Measurements from ENCODE around the gene PLK5.
"Not testable (repeated sequence)": the region's sequence is repeated elsewhere in the genome, so short reads cannot be mapped to it uniquely, and the experiment has no call there.

The PLK5 gene

DNA sequence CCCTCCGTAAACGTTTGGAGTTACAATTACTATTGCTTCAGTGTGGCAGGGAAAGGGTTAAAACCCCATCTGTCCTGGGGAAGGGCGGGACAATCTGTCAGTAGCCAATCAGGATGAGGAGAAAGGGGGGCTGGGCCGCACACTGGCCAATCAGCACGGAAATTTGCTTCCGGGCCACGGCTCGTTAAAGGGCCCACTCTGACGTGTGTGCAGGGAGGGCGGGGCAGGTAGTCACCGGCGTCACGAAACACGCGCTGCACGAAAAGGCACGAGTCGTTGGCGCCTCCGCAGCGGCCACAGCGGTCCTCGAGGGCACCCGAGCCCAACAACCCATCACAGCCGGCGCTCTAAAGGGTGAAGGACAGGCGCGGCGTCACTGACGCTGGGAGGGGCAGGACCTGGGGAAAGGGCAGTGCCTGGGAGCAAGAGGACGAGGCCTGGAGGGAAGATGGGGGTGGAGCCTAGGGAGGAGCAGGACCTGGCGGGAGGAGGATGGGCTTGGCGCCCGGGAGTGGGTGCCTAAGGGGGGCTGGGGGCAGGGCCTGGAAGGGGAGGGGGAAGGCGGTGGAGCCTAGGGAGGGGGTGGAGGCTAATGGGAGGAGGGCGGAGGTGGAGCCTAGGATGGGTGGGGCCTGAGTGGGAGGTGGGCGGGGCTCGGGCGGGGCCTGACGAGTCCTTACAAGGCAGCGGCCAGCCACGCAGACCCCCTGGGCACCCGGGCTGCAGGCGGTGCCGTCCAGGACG, 15.9 kb upstream of the PLK5 start:
- DNase-seq: peak; percentile 39 to 98 (median 90)

DNA sequence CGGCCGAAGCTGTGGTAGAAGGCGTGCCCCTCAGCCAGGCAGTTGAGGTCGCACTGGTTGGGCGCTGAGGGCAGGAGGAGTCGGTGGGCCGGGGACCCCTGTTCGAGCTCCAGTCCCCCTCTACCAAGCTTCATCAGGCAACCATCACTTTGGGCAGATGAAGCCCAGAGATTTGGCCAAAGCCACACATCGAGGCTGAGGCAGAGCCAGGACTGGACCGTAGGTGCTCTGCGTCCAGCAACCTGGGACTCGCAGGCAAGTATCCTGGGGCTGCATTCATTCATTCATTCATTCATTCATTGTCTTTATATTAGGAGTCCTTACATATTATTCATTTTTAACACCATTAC, 15.4 kb upstream of the PLK5 start:
- no peak for DNase-seq

DNA sequence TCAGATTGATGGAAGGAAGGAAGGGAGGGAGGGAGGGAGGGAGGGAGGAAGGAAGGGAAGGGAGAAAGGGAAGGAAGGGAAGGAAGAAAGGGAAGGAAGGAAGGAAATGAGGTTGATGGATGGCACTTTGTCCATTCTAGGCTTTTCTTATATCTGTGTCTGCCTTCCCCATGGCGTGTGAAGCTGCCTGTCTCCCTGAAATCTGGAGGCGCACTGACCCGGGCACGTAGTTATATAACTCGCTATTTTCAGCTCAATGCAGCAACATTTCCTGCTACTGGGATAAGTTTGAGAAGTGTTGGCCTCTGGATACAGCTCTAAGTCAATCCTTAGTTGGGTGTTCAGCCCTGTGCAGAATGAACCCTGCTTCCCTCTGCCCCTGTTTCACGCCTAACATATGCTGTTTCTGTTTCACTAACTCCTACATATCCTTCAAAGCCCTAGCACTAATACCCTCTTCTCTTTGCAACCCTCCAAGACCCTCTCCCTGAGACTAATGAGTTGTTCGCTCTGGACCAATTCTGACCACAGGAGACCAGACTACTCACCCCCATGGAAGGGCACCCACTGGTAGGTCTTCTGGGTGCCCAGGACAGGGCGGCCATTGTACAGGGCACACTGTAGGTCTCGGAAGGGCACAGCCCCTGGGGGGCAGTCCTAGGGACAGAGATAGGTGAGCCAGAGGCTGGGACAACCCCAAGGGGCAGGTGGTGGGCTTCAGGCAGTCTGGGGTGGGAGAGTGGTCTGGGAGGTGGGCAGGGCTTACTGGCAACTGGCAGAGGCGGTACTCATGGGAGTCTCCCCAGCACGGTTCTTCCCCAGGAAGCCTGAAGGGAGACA, 14.1 kb upstream of the PLK5 start:
- no peak for DNase-seq

DNA sequence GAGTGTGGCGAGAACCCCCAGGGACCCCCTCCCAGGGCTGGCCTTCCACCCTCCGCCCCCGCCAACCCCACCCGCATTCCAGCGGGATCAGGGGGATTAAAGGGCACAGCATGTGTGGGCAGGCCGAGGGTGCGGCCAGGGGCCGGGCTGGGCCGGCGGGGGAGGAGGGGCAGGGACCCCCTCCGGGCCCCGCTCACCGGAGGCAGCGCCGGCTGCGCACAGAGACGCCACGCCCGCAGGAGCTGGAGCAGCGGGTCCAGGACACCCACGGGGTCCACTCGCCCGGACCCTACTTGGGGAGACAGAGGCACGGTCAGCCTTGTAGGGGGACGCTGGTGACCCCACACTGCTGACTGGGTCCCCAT, 13.5 kb upstream of the PLK5 start:
- DNase-seq: no peak

DNA sequence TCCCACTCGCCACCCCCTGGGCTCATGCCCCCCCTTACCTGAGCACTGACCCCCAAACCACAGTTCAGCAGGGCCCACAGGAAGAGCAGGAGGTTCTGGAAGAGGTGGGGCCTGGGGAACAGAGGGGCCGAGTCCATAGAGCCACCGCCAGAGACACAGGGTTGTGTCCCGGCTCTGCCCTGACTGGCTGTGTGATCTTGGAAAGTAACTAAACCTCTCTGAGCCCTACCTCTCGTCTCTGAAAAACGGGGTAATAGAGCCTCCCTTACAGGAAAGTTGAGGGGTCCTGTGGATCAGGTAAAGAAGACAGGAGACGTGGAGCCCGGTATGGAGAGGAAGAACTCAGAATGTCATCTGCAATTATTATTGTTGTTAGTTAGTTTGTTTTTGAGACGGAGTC, 13.1 kb upstream of the PLK5 start:
- no peak for DNase-seq

DNA sequence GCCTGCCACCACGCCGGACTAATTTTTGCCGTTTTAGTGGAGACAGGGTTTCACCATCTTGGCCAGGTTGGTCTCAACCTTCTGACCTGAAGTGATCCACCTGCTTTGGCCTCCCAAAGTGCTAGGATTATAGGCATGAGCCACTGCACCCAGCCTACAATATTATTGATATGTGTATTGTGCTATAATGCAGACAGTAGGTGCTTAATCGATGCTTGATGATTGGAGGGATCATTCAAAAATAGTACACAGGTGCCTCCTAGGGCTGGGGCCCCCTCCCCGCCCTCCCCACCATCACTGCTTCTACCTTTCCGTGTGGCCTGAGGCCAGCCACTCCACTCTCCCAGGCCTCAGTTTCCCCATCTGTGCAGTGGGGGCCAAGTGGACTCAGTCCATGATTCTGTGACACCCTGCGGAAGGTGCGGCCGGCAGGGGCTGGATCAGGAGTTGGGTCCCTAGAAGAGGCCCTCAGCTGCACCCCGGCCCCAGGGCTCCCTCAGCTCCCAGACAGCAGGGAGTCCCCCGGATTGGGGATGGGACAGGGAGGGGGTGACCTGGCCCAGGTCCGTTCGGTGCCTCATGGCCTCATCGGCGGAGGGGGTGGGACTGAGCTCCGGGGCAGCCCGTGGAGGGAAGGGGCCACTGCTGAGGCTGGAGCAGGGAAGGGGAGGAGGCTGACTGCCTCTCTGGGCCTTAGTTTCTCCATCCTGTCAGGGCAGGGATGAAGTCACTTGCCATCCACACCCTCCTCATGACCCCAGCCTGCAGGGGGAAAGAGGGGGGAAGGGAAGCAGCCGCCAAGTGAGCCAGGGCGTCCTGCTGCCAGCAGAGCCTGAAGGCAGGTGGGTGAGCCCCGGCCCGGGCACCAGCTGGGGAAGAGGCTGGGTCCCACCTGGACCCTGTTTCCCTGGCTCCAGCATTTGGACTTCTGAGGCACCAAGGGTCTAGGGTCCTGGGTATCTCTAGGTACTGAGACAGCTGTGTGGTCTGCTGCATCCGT, 12.3 kb upstream of the PLK5 start:
- DNase-seq: no peak

DNA sequence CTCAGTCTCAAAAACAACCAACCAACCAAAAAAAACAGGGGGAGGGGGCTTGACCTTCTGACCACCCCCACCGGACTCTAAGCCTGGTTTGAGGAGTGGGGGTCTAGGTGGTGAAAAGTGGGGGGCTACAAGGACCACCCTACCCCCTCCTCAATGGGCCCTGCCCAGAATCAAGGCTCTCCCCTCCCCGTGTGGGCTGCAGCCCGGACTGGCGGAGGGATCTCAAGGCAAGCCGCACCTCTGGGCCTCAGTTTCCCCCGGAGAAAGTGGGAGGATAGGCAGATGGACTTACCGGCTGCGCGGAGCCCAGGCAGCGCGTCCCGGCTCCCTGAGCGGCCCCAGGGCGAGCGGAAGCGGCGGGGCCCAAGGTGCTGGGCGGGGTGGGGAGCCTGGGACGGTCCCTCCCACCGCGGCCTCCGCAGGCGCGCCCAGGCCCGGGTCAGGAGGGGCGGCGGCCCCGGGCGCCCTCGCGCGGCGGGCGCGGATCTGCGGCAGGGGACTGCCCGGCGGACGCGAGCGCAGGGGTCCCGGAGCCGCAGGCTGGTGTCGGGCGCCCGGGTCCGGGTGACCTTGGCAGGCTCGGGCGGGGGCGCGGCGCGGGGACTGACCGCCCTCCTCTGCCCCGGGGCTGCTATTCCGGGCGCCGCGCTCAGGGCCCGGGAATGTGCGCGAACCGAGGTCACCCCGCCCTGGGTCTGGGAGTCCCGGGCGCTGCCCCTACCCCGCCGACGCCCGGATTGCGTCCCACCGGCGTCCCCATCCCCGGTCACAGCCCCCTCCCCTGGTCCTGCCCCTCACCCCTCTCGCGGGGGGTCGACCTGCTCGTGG, 11.0 kb upstream of the PLK5 start, which contains the start of gene ADAMTSL5:
TSS of gene ADAMTSL5 (minus strand) at position 349 of the 828 bp plus-strand sequence. CDS start 2,076 bp downstream, outside the sequence.
- no peak for DNase-seq

DNA sequence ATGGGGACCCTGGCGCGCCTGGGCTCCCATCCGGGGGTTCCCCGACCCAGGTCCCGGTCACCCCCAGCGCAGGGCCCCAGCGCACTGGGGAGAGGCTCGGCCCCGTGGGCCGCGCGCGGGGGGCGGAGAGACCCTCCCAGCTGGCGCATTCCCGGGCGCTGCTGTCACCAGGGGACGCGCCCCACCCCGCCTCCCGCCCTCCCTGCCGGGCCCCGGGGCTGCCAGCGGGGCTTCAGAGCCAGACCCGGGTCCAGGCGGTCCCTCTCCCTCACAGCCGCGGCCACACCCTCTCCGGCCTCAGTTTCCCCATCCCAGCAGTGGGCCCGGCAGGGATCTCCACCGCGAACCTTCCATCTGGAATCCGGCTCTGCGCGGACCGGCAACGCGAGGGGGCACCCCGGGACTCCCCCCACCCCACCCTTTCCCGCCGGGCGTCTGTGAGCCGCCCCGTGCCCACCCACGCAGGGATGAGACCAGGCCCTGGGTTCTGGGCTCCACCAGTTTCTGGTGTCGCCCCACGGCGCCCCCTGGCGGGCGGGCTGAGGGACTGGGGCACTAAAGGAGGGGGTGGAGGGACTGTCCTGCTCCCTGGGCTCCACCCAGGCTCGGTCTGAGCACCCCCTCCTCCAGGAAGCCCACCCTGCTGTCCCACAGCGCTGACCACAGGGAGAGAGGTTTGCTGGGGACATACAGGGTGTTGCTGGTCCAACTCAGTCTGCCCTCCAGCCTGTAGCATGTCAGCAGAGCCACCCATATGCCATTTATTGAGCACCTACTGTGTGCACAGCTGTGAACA, 10.2 kb upstream of the PLK5 start:
- no peak for DNase-seq

DNA sequence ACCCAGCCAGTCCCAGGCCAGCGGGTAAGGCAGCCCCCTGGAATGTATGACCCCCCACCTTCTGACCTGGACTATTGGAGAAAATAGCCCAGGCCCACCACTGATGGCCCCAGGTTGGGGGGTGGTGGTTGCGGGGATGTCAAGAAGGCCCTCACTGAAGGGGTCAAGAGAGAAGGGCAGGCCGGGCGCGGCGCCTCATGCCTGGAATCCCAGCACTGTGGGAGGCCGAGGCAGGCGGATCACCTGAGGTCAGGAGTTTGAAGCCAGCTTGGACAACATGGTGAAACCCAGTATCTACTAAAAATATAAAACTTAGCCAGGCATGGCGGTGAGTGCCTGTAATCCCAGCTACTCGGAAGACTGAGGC, 9.6 kb upstream of the PLK5 start:
- no peak for DNase-seq

DNA sequence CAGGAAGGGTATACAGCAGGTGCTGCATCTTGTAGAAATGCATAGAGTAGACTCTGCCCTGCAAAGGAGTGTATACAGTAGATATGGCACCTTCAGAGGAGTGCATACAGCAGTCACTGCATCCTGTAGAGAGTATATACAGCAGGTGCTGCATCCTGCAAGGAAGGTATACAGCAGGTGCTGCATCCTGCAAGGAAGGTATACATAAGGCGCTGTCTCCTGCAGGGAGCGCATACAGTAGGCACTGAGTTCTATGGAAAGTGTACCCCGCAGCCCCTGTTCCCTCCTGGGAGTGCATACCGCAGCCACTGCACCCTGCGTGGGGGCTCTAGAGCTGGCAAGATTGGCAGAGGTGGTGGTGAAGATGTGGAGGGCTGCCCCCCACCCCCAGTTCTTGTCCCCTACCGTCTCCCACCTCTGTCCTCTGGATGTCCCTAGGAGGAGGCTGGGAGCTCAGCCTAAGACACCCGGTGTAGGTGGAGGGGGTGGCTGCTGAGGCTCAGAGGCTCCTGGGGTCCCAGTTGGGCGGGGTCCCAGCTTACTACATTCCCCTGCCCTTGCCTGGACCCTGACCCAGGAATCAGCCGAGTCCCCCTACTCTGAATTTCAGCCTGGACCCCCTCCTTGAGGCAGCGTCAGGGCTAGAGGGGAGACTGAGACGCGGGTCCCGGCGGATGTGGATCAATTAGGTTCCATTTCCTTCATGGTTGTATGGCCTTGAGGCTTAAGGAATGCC, 8.7 kb upstream of the PLK5 start:
- DNase-seq: no peak

DNA sequence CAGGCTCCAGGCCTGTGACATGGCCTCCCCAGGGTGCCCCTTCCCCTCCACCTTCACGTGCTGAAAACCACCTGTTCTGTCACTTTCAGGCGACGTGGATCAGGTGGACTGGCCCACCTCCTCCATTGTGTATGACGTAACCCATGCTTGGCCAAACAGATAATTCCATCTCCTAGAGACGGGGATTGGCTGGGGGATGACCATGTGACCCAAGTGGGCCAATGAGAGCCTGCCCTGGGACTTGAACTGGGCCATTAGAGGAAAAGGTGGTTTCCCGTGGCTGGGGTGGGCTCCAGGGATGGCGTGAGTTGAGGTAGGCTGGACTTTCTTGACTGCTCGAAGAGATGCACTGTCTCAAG, 7.5 kb upstream of the PLK5 start:
- DNase-seq: no peak

DNA sequence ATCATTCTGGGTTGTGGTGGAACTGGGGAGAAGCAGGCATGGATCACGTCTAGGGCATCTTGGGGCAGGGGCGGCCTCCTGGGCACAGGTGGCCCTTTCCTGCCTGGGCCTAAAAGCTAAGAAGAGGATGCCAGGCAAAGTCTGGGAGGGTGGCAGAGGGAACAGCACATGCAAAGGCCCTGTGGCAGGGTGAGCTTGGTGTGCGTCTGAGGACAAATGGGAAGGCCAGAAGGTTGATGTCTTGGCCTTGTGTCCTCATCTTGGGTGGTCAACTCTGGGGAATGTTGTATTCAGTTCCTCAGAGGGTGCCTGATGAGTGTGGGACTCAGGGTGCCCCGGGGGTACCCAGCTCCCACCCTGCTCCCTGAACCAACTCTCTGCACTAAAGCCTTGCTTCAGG, 5.4 kb upstream of the PLK5 start:
- DNase-seq: no peak

DNA sequence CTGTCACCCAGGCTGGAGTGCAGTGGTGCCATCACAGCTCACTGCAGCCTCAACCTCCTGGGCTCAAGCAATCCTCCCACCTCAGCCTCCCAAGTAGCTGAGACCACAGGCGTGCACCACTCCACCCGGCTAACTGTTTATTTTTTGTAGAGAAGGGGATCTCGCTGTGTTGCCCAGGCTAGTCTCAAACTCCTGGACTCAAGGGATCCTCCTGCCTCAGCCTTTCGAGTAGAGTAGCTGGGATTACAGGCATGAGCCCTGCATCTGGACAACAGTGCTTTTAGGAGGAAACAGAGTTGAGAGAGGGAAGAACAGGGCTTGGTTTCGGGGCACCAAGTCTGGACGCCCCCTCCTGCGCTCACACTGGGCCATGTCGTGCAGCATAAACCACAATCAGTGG, 4.1 kb upstream of the PLK5 start:
- not testable (repeated sequence) for DNase-seq

DNA sequence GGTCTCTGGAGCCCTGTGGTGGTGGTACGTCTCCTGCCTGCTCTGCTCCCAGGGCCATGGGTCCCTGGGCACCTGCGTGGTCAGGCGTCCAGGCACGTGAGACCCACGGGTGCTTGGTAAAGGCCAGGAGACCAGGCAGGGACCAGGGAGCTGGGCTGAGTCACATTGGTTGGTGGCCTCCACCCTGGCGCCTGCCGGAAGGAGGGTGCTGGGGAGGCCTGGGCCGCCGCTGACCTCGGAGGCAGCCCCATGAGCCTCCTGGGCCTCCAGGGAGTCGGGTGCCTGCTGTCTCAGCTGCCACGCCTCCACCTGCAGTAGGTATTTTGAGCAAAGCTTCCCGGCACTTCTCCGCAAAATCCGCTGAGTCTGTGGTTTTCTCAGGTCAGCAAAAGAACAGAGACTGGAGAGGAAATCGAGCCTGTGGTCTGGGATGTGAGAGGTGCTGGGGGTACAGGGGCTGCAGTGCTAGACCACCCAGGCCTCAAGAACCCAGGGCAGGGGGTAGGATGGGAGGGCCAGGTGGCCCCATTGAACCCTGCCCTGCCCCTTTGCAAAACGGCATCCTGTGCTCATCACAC, 3.6 kb upstream of the PLK5 start:
- no peak for DNase-seq

DNA sequence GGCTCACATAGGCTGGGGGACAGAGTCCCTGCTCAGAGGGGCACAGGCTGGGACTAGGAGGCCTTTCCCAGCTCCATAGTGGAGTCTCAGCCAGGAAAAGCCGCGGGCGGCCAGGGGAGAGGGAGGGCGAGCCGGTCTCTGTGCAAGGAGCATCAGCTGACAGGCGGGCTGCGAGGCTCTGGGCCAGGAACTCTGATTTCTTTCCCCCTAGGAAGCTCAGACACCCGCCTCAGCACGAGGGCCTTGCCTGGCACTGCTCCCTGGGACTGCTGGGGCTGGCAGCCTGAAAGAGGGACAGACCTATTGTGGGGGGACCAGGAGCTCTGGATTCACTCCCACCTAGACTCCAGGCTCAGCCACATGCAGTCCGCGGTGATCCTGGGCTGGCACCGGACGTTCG, 2.2 kb upstream of the PLK5 start:
- DNase-seq: peak in 48 of 56 donors; percentile 5 to 87 (median 53)

DNA sequence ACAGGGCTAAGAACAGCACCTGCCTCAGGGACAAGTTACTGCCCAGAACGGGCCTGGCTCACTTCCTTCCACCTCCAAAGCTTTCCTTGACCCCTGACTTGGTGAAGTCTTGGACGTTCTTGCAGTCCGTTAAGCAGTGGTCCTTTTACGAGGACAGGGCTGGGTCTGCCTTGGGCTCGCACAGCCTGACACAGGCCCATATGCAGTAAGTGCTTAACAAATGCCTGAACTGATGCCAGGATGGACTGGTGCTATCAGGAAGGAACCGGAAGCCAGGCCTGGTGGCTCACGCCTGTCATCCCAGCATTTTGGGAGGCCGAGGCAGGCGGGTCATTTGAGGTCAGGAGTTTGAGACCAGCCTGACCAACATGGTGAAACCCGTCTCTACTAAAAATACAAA, 1.8 kb upstream of the PLK5 start:
- DNase-seq: no peak

DNA sequence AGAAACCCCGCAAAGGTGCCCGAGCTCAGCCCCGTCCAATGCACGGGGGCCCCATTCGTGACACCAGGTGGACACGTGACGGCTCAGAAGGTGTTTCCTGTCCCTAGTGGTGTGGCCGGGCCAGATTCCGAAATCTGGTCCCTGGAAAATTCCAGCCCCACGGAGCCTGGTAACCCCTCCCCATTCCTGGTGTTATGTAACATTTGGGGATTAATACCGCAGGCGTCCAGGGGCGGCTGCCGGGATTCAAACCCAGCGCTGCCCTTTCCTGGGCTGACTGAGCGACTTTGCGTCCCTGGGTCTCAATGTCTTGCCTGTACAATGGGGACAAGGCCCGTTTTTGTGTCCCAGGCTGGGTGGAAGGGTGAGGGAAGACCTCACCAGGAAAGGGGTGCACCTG, 1.0 kb upstream of the PLK5 start:
- DNase-seq: peak in 1 of 56 donors; percentile 14

DNA sequence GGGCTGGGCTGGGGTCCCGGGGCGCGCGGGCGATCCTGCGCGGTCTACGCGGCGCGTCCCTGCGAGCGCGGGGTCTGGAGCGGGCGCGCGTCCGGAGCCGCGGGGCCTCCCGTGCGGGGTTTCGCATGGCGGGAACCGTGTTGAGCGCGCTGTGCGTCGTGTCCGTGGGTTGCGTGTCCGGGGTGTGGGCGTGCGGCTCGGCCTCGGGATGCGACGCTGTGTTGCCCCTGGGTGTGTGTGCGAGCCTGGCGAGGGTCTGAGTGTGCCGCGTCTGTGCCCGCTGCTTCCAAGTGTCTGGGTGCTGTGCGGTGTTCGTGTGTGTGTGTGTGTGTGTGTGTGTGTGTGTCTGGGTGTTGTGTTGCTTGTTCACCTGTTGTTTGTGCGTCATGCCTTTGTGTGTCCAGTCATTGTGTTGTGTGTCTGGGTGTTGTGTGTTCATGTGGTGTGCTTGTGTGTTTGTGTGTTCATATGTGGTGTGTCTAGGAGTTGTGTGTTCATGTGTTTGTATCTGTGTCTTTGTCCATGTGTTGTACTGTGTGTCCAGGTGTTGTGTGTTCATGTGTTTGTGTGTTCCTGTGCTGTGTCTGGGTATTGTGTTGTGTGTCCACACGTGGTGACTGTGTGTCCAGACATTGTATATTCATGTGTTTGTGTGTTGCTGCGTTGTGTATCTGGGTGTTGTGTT, 552 bp downstream of the PLK5 start:
- no peak for DNase-seq

All from amygdala (tissue), 56 donors.